Nephron progenitor cell (in vitro differentiated cells): ENCODE data around the gene HIF1A.

ENCODE experiments used
- DNase-seq: peaks from one replicate; pipeline ENCODE4 v3.0.0; 2021
- H3K27ac Mint-ChIP-seq: 2 replicates; pipeline ENCODE4 v1.8.0; 2021; ENCODE audit warnings: mild to moderate bottlenecking, moderate library complexity, mixed read lengths
- H3K27me3 Mint-ChIP-seq: 2 replicates; pipeline ENCODE4 v1.8.0; 2021; ENCODE audit warnings: mild to moderate bottlenecking, low read depth, mixed read lengths; ENCODE audit not compliant: poor library complexity
- H3K36me3 Mint-ChIP-seq: 2 replicates; pipeline ENCODE4 v1.8.0; 2021; ENCODE audit warnings: low read depth, mixed read lengths
- H3K4me1 Mint-ChIP-seq: 2 replicates; pipeline ENCODE4 v1.8.0; 2021; ENCODE audit warnings: mixed read lengths
- H3K4me3 Mint-ChIP-seq: 2 replicates; pipeline ENCODE4 v1.8.0; 2021; ENCODE audit warnings: mild to moderate bottlenecking, moderate library complexity, mixed read lengths
- H3K9me3 Mint-ChIP-seq: 2 replicates; pipeline ENCODE4 v1.8.0; 2021; ENCODE audit warnings: mild to moderate bottlenecking, moderate library complexity, mixed read lengths
- TF ChIP-seq, protein P1 (sequence below): fragments of 200-600 bp; sonication (generic); IDR thresholded peaks from 2 replicates; pipeline ENCODE4 v1.5.0; 2021; ENCODE audit warnings: antibody characterized with exemption

HIF1A gene

GRCh38 chr14:61746881-61747280, 51.6 kb downstream of the HIF1A start:
- no peaks in the 10 kb centered on the region for H3K9me3 Mint-ChIP-seq
- TF ChIP-seq, protein P1, sequence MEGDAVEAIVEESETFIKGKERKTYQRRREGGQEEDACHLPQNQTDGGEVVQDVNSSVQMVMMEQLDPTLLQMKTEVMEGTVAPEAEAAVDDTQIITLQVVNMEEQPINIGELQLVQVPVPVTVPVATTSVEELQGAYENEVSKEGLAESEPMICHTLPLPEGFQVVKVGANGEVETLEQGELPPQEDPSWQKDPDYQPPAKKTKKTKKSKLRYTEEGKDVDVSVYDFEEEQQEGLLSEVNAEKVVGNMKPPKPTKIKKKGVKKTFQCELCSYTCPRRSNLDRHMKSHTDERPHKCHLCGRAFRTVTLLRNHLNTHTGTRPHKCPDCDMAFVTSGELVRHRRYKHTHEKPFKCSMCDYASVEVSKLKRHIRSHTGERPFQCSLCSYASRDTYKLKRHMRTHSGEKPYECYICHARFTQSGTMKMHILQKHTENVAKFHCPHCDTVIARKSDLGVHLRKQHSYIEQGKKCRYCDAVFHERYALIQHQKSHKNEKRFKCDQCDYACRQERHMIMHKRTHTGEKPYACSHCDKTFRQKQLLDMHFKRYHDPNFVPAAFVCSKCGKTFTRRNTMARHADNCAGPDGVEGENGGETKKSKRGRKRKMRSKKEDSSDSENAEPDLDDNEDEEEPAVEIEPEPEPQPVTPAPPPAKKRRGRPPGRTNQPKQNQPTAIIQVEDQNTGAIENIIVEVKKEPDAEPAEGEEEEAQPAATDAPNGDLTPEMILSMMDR, result no peak
- peaks cover 34% of the 10 kb centered on the region for H3K4me1 Mint-ChIP-seq
- no peak for DNase-seq
- H3K27me3 Mint-ChIP-seq, result no peaks in the 10 kb centered on the region
- no peak overlapping the region for H3K27ac Mint-ChIP-seq
- no peak overlapping the region for H3K4me3 Mint-ChIP-seq
- H3K36me3 Mint-ChIP-seq, result peaks cover 51% of the 10 kb centered on the region

GRCh38 chr14:61747342-61747741, 52.0 kb downstream of the HIF1A start:
- H3K36me3 Mint-ChIP-seq, result peaks cover 46% of the 10 kb centered on the region
- no peak for DNase-seq
- H3K9me3 Mint-ChIP-seq, result no peaks in the 10 kb centered on the region
- no peaks in the 10 kb centered on the region for H3K27me3 Mint-ChIP-seq
- H3K4me3 Mint-ChIP-seq, result no peak overlapping the region
- peaks cover 37% of the 10 kb centered on the region for H3K4me1 Mint-ChIP-seq
- TF ChIP-seq, protein P1, result no peak
- no peak overlapping the region for H3K27ac Mint-ChIP-seq

GRCh38 chr14:61749264-61749663, 54.0 kb downstream of the HIF1A start:
- Mint-ChIP-seq H3K36me3 (peaks cover 33% of the 10 kb centered on the region), H3K4me1 (peaks cover 42% of the 10 kb centered on the region), H3K27me3 (no peaks in the 10 kb centered on the region), H3K4me3 (peak overlapping the region; percentile 86), H3K27ac (no peak overlapping the region), H3K9me3 (no peaks in the 10 kb centered on the region)
- no peak for DNase-seq
- TF ChIP-seq, protein P1, result no peak

GRCh38 chr14:61749867-61750266, 54.6 kb downstream of the HIF1A start:
- Mint-ChIP-seq H3K27ac (no peak overlapping the region), H3K9me3 (no peaks in the 10 kb centered on the region), H3K4me3 (peak overlapping the region; percentile 86), H3K27me3 (no peaks in the 10 kb centered on the region), H3K4me1 (peaks cover 47% of the 10 kb centered on the region), H3K36me3 (peaks cover 28% of the 10 kb centered on the region)
- TF ChIP-seq, protein P1, result no peak
- no peak for DNase-seq

DNA sequence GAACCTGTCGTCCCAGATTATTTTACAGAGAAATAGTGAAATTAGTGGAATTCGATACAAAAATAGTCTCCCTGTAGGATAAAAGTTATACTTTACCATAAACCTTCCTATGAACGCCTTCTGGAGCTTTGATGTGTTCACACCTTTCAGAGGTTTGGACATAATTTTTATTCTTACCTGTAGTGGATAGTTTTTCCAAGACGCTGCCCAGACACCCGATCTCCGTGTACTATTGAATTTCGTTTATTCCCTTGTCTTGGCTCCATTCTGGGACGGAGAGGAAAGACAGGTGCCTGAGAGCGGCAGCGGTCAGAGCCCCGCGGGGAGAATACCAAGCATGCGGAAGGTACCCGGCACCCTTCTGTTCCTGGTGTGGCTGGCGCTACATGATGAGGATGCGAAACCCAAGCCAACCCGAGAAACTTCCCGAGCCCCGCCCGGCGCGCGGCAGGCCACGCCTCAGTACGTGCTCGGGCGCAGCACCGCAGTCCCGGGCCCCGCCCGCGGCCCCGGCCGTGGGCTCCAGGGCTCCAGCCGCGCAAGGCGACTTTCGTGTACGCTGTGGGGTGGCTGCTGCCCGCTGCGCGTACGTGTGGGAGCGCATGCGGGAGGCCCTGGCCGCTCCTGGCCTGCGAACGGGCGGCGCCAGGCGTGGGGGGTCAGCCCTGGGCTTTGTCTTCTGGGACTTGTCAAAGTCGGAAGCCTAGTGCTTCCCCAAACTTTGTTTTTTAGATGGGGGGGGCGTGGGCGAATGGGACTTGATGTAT, 55.6 kb downstream of the HIF1A start:
- H3K36me3 Mint-ChIP-seq, result peaks cover 18% of the 10 kb centered on the region
- no peaks in the 10 kb centered on the region for H3K27me3 Mint-ChIP-seq
- H3K4me3 Mint-ChIP-seq, result peak overlapping the region; percentile 86
- H3K9me3 Mint-ChIP-seq, result no peaks in the 10 kb centered on the region
- TF ChIP-seq, protein P1, result no peak
- DNase-seq, result peak; percentile 71
- peaks cover 48% of the 10 kb centered on the region for H3K4me1 Mint-ChIP-seq
- no peak overlapping the region for H3K27ac Mint-ChIP-seq

GRCh38 chr14:61751475-61751989, 56.2 kb downstream of the HIF1A start:
- no peak for DNase-seq
- Mint-ChIP-seq H3K36me3 (peaks cover 14% of the 10 kb centered on the region), H3K4me1 (peaks cover 48% of the 10 kb centered on the region), H3K27me3 (peaks cover 4% of the 10 kb centered on the region), H3K4me3 (peak overlapping the region; percentile 73), H3K27ac (no peak overlapping the region), H3K9me3 (no peaks in the 10 kb centered on the region)
- TF ChIP-seq, protein P1, result no peak
